ENCODE results near the gene KIF1B.

DNA sequence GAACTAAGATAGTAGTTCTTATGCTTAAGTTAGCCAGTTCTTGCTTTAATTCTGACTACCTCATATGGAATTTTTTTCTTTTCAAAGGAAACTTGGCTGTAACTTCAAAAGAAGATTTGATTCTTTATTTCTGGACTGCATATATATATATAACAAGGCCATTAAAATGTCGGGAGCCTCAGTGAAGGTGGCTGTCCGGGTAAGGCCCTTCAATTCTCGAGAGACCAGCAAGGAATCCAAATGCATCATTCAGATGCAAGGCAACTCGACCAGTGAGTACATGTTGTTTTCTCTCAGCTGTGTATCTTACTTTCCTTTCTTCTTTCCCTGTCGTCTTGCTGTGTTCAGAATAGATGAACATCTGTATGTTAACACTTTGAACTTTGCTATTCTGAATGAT, 21.8 kb downstream of the KIF1B start:
- TF ChIP-seq CTCF (IDR thresholded peaks at IDR 0.05): no peak
- no peak for TF ChIP-seq POLR2A (IDR thresholded peaks at IDR 0.05)
